Mesothelial cell of epicardium (in vitro differentiated cells): ENCODE data around the gene CEP128. TPM values are rescaled to one million over a fixed set of nuclear protein-coding genes. Genes with fewer than 3 reads are reported as not detected.

Source experiments
- DNase-seq, 2 experiments: peaks; one replicate each; pipeline ENCODE4 v3.0.0; 2021; ENCODE audit warnings: low spot score in 2 of 2; ENCODE audit not compliant: unreplicated experiment in 2 of 2
- H3K27ac Mint-ChIP-seq: 2 replicates; pipeline ENCODE4 v1.8.0; 2021; ENCODE audit warnings: mixed read lengths
- H3K27me3 Mint-ChIP-seq: 2 replicates; pipeline ENCODE4 v1.8.0; 2021; ENCODE audit warnings: low read depth, mixed read lengths
- H3K36me3 Mint-ChIP-seq: 2 replicates; pipeline ENCODE4 v1.8.0; 2021; ENCODE audit warnings: mixed read lengths
- H3K4me1 Mint-ChIP-seq: 2 replicates; pipeline ENCODE4 v1.8.0; 2021; ENCODE audit warnings: mixed read lengths
- H3K4me3 Mint-ChIP-seq: 2 replicates; pipeline ENCODE4 v1.8.0; 2021; ENCODE audit warnings: mild to moderate bottlenecking, moderate library complexity, mixed read lengths
- H3K9me3 Mint-ChIP-seq: 2 replicates; pipeline ENCODE4 v1.8.0; 2021; ENCODE audit warnings: mixed read lengths
- total RNA-seq: library from RNA; stranded (reverse); gene quantifications from 3 replicates; pipeline ENCODE4 v1.2.1, GENCODE V29; 2021
- TF ChIP-seq, protein P1 (sequence below): fragments of 200-600 bp; sonication (generic); IDR thresholded peaks from one replicate; pipeline ENCODE4 v1.5.0; 2021; ENCODE audit warnings: antibody characterized with exemption; ENCODE audit not compliant: unreplicated experiment

The CEP128 gene
- total RNA-seq, 1 donor from 2014 or later, result 14.8 TPM

GRCh38 chr14:80762641-80763228 lies 178.8 kb downstream of the CEP128 start:
- H3K27me3 Mint-ChIP-seq, result no peaks in the 10 kb centered on the region
- H3K9me3 Mint-ChIP-seq, result no peaks in the 10 kb centered on the region
- TF ChIP-seq, protein P1, sequence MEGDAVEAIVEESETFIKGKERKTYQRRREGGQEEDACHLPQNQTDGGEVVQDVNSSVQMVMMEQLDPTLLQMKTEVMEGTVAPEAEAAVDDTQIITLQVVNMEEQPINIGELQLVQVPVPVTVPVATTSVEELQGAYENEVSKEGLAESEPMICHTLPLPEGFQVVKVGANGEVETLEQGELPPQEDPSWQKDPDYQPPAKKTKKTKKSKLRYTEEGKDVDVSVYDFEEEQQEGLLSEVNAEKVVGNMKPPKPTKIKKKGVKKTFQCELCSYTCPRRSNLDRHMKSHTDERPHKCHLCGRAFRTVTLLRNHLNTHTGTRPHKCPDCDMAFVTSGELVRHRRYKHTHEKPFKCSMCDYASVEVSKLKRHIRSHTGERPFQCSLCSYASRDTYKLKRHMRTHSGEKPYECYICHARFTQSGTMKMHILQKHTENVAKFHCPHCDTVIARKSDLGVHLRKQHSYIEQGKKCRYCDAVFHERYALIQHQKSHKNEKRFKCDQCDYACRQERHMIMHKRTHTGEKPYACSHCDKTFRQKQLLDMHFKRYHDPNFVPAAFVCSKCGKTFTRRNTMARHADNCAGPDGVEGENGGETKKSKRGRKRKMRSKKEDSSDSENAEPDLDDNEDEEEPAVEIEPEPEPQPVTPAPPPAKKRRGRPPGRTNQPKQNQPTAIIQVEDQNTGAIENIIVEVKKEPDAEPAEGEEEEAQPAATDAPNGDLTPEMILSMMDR, result no peak
- no peaks in the 10 kb centered on the region for H3K36me3 Mint-ChIP-seq
- no peak overlapping the region for H3K27ac Mint-ChIP-seq
- H3K4me1 Mint-ChIP-seq, result peaks cover 22% of the 10 kb centered on the region
- no peak for DNase-seq
- no peak overlapping the region for H3K4me3 Mint-ChIP-seq

DNA sequence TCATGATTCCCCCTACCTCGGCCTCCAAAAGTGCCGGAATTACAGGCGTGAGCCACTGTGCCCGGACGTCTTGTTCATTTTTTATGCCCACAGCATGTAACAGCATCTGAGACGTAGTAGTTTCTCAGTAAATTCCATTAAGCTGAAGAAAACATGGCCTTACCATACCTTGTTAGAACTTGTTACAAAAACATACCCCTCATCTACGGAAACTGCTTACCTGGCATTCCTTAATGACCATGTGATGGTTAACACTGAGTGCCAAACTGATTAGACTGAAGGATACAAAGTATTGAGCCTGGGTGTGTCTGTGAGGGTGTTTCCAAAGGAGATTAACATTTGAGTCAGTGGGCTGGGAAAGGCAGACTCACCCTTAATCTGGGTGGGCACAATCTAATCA lies 186.8 kb downstream of the CEP128 start:
- Mint-ChIP-seq H3K4me3 (no peak overlapping the region), H3K4me1 (no peaks in the 10 kb centered on the region), H3K27ac (no peak overlapping the region), H3K27me3 (no peaks in the 10 kb centered on the region), H3K36me3 (no peaks in the 10 kb centered on the region), H3K9me3 (no peaks in the 10 kb centered on the region)
- TF ChIP-seq, protein P1, result no peak
- DNase-seq, result no peak

DNA sequence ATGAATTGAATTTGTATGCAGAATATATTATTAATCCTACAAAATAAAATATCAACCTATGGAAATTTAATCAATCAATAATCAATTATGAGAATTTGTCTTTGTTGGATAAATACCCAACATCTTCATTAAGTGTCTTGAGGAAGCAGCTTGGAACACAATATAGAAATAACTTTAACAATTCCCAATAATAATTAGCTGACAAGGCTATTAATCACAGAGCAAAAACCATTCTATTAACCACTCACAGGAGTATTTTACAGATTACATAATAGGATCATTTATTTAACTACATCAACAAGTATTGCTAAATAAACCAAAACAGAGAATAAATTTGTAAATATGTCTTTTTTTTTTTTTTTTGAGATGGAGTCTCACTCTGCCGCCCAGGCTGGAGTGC lies 190.3 kb downstream of the CEP128 start:
- Mint-ChIP-seq H3K27ac (no peak overlapping the region), H3K4me3 (no peak overlapping the region), H3K4me1 (no peaks in the 10 kb centered on the region), H3K36me3 (no peaks in the 10 kb centered on the region), H3K27me3 (no peaks in the 10 kb centered on the region), H3K9me3 (peaks cover 12% of the 10 kb centered on the region)
- no peak for DNase-seq
- TF ChIP-seq, protein P1, result no peak

- Mint-ChIP-seq H3K4me1 (peaks cover 2% of the 10 kb centered on the region), H3K27me3 (no peaks in the 10 kb centered on the region), H3K27ac (no peak overlapping the region), H3K36me3 (no peaks in the 10 kb centered on the region), H3K9me3 (no peaks in the 10 kb centered on the region), H3K4me3 (no peak overlapping the region)
- DNase-seq, result no peak
- TF ChIP-seq, protein P1, result no peak
These were observed 215.3 kb downstream of the CEP128 start for GRCh38 chr14:80726211-80726610.

DNA sequence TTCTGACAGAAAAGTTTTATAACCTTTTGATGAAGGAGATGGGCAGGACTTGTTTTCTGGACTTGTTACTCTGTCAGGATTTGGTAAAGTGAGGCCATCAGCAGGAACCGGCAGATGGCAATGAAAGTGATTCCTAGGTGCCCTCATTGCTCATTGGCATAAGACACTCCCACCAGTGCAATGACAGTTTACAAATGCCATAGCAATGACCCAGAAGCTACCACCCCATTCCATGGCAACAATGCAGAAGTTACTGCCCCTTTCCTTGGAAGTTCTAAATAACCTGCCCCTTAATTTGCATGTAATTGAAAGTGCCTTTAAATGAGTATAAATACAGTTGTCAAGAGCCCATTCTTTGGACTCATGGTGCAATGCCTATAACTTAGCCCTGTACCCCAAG lies 222.6 kb downstream of the CEP128 start:
- TF ChIP-seq, protein P1, result no peak
- Mint-ChIP-seq H3K27ac (no peak overlapping the region), H3K9me3 (no peaks in the 10 kb centered on the region), H3K4me1 (no peaks in the 10 kb centered on the region), H3K27me3 (no peaks in the 10 kb centered on the region), H3K36me3 (no peaks in the 10 kb centered on the region), H3K4me3 (no peak overlapping the region)
- DNase-seq, result no peak

GRCh38 chr14:80714474-80714873 lies 227.1 kb downstream of the CEP128 start:
- no peak overlapping the region for H3K4me3 Mint-ChIP-seq
- DNase-seq, result no peak
- TF ChIP-seq, protein P1, result no peak
- H3K9me3 Mint-ChIP-seq, result no peaks in the 10 kb centered on the region
- no peak overlapping the region for H3K27ac Mint-ChIP-seq
- H3K27me3 Mint-ChIP-seq, result no peaks in the 10 kb centered on the region
- no peaks in the 10 kb centered on the region for H3K36me3 Mint-ChIP-seq
- H3K4me1 Mint-ChIP-seq, result no peaks in the 10 kb centered on the region
